ENCODE results near the gene ATP6V0B. TPM values are rescaled to one million over a fixed set of nuclear protein-coding genes. Genes with fewer than 3 reads are reported as not detected.

Gene ATP6V0B
- total RNA-seq, 1 donor from 2014 or later, result 195 TPM

- Mint-ChIP-seq H3K4me3 (no peak overlapping the region), H3K4me1 (ENCODE audit: low read depth) (peaks cover 13% of the 10 kb centered on the region), H3K36me3 (ENCODE audit: low read depth) (peaks cover 3% of the 10 kb centered on the region)
Observed at GRCh38 chr1:43995984-43996732, 21.4 kb downstream of the ATP6V0B start.

DNA sequence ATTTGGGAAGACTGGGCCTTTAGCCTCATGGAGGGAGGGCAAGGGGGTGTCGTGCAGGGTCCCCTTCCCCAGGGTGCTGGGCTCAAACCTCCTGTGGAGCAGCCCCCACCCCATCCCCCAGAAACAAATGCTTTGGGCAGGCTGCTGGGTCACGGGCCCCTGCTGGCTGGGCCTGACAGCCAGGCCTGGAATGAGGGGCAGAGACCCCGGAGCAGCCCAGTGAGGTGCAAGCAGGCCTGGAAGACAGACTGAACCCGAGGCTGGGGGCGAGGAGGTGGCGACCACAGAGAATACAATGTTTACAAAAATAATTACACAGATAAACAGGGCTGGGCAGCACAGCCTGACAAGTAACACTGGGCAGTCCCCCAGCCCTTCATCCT, 22.0 kb downstream of the ATP6V0B start:
- Mint-ChIP-seq H3K27me3 (ENCODE audit: insufficient read depth) (no peaks in the 10 kb centered on the region), H3K27ac (no peak overlapping the region), H3K4me1 (ENCODE audit: low read depth) (peaks cover 13% of the 10 kb centered on the region), H3K36me3 (ENCODE audit: low read depth) (peaks cover 3% of the 10 kb centered on the region), H3K9me3 (no peaks in the 10 kb centered on the region), H3K4me3 (no peak overlapping the region)
- intact Hi-C loops (cut with micrococcal nuclease), result no loop called here
- DNase-seq (ENCODE audit: low spot score), result no peak

More at GRCh38 chr1:43995984-43996732, 21.4 kb downstream of the ATP6V0B start:
- H3K27me3 Mint-ChIP-seq (ENCODE audit: insufficient read depth), result no peaks in the 10 kb centered on the region
- no peaks in the 10 kb centered on the region for H3K9me3 Mint-ChIP-seq
- DNase-seq (ENCODE audit: low spot score), result no peak
- H3K27ac Mint-ChIP-seq, result no peak overlapping the region
- intact Hi-C loops (cut with micrococcal nuclease), result no loop called here

- peaks cover 3% of the 10 kb centered on the region for H3K36me3 Mint-ChIP-seq (ENCODE audit: low read depth)
- DNase-seq (ENCODE audit: low spot score), result no peak
- no peaks in the 10 kb centered on the region for H3K9me3 Mint-ChIP-seq
- H3K4me3 Mint-ChIP-seq, result no peak overlapping the region
- intact Hi-C loops (cut with micrococcal nuclease), result no loop called here
- H3K27ac Mint-ChIP-seq, result no peak overlapping the region
- peaks cover 6% of the 10 kb centered on the region for H3K4me1 Mint-ChIP-seq (ENCODE audit: low read depth)
- no peaks in the 10 kb centered on the region for H3K27me3 Mint-ChIP-seq (ENCODE audit: insufficient read depth)
Observed at GRCh38 chr1:43997295-43997999, 22.7 kb downstream of the ATP6V0B start.

DNA sequence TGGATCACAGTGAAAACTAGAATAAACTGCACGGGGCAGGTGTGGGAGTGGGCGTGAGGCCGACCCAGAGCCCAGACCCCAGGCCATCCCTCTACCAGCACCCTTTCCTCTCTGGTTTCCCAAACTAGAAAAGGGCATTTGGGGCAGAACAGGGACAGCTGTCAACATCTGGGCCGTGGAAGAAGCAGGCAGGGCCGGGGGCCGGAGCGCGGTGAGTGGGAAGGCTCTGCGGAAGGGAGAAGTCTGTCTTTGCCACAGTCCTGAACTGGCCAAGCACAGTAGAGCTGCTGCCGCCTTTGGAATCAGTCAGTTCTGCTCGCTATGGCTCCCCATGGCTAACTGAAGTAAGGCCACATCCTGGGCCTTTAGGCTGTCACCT, 23.2 kb downstream of the ATP6V0B start:
- no peak for DNase-seq (ENCODE audit: low spot score)
- peaks cover under 1% of the 10 kb centered on the region for H3K4me1 Mint-ChIP-seq (ENCODE audit: low read depth)
- H3K4me3 Mint-ChIP-seq, result no peak overlapping the region
- no peak overlapping the region for H3K27ac Mint-ChIP-seq
- H3K9me3 Mint-ChIP-seq, result no peaks in the 10 kb centered on the region
- H3K27me3 Mint-ChIP-seq (ENCODE audit: insufficient read depth), result no peaks in the 10 kb centered on the region
- no peaks in the 10 kb centered on the region for H3K36me3 Mint-ChIP-seq (ENCODE audit: low read depth)
- intact Hi-C loops (cut with micrococcal nuclease), result no loop called here

- intact Hi-C loops (cut with micrococcal nuclease), result no loop called here
- no peaks in the 10 kb centered on the region for H3K27me3 Mint-ChIP-seq (ENCODE audit: insufficient read depth)
- no peak overlapping the region for H3K4me3 Mint-ChIP-seq
- H3K36me3 Mint-ChIP-seq (ENCODE audit: low read depth), result no peaks in the 10 kb centered on the region
- H3K27ac Mint-ChIP-seq, result no peak overlapping the region
- no peak for DNase-seq (ENCODE audit: low spot score)
- no peaks in the 10 kb centered on the region for H3K9me3 Mint-ChIP-seq
- no peaks in the 10 kb centered on the region for H3K4me1 Mint-ChIP-seq (ENCODE audit: low read depth)
Observed at GRCh38 chr1:43999455-43999854, 24.7 kb downstream of the ATP6V0B start.

DNA sequence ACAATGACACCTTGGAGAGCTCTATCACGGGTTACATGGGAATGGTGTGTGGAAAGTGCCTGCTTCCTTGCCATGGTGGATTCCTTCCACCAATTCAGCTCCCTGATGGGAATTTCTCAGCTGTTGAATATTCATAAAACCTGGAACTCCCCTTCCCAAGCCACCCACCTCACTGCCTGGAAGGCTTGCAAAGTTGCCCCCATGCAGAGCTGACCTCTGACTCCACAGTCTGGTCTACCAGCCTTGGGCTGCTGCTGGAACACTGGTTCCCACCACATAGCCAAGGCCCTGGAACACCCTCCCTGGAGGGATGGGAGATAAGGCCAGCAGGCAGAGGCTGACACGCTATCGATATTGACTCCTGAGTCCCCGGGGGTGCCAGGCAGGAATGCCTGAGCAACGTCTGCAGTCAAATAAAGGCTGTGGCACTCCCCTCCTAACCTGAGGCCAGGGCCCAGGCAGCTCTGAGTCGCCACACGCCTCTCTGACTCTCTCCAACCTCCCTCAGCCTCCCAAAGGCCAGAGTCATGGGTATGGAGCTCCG, 25.4 kb downstream of the ATP6V0B start:
- intact Hi-C loops (cut with micrococcal nuclease), result no loop called here

DNA sequence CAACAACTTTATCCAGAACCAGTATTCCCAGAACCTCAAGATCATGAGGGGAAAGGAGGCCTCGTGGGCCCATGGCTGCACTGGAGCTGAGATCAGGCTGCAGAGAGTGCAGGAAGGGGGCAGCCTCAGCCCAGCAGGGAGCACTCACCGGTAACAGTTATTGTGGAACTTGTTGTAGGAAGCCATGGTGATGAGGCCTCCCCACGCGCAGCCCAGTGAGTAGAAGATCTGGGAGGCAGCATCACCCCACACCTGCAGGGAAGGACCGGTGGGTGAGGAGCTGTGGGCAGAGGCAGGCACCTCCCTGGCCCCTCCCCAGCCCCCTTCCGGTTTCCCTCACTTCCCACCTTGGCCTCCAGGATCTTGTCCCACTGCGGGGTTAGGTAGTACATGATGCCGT, 27.4 kb downstream of the ATP6V0B start:
- Mint-ChIP-seq H3K4me1 (ENCODE audit: low read depth) (no peaks in the 10 kb centered on the region), H3K27ac (no peak overlapping the region), H3K4me3 (no peak overlapping the region), H3K27me3 (ENCODE audit: insufficient read depth) (no peaks in the 10 kb centered on the region), H3K9me3 (no peaks in the 10 kb centered on the region), H3K36me3 (ENCODE audit: low read depth) (no peaks in the 10 kb centered on the region)
- intact Hi-C loops (cut with micrococcal nuclease), result no loop called here
- no peak for DNase-seq (ENCODE audit: low spot score)

More for the DNA sequence above, 25.4 kb downstream of the ATP6V0B start:
- no peak overlapping the region for H3K4me3 Mint-ChIP-seq
- no peaks in the 10 kb centered on the region for H3K9me3 Mint-ChIP-seq
- DNase-seq (ENCODE audit: low spot score), result no peak
- H3K27me3 Mint-ChIP-seq (ENCODE audit: insufficient read depth), result no peaks in the 10 kb centered on the region
- no peak overlapping the region for H3K27ac Mint-ChIP-seq
- H3K36me3 Mint-ChIP-seq (ENCODE audit: low read depth), result no peaks in the 10 kb centered on the region
- no peaks in the 10 kb centered on the region for H3K4me1 Mint-ChIP-seq (ENCODE audit: low read depth)

DNA sequence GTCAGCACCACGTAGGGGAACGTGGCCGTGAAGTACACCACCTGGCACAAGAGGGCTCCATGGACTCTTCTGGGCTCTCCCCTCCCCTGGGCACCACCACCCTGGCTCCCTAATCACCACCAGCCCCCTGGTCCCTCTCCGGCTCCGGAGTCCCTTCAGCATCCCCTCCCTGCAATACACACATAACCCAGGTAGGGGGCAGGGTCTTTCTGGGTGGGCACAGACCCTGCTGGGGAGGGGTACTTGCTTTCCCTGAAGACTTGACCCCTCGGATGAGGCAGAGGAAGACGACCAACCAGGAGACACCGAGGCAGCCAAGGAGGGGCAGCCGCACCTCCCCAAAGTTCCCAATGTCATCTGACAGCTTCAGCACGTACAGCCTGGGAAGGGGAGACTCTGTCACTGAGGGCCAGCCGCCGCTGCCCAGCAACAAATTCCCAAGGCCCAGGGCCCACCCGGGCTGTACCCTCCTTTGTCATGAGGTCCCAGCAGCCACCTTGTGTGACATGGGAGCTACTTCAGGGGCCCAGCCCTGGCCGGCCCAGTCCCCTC, 27.9 kb downstream of the ATP6V0B start:
- H3K4me1 Mint-ChIP-seq (ENCODE audit: low read depth), result no peaks in the 10 kb centered on the region
- intact Hi-C loops (cut with micrococcal nuclease), result no loop called here

GRCh38 chr1:44008259-44008658, 33.5 kb downstream of the ATP6V0B start:
- H3K36me3 Mint-ChIP-seq (ENCODE audit: low read depth), result no peaks in the 10 kb centered on the region
- peak overlapping the region; percentile 44 for H3K27ac Mint-ChIP-seq

More for the DNA sequence above, 27.9 kb downstream of the ATP6V0B start:
- DNase-seq (ENCODE audit: low spot score), result no peak
- Mint-ChIP-seq H3K27me3 (ENCODE audit: insufficient read depth) (no peaks in the 10 kb centered on the region), H3K4me3 (no peak overlapping the region), H3K36me3 (ENCODE audit: low read depth) (no peaks in the 10 kb centered on the region), H3K9me3 (no peaks in the 10 kb centered on the region), H3K27ac (no peak overlapping the region)

GRCh38 chr1:44010935-44011471, 36.2 kb downstream of the ATP6V0B start:
- no peaks in the 10 kb centered on the region for H3K36me3 Mint-ChIP-seq (ENCODE audit: low read depth)
- H3K27me3 Mint-ChIP-seq (ENCODE audit: insufficient read depth), result peaks cover 4% of the 10 kb centered on the region
- intact Hi-C loops (cut with micrococcal nuclease), result no loop called here
- no peaks in the 10 kb centered on the region for H3K9me3 Mint-ChIP-seq
- no peaks in the 10 kb centered on the region for H3K4me1 Mint-ChIP-seq (ENCODE audit: low read depth)
- H3K27ac Mint-ChIP-seq, result no peak overlapping the region
- DNase-seq (ENCODE audit: low spot score), result no peak
- no peak overlapping the region for H3K4me3 Mint-ChIP-seq

More at GRCh38 chr1:44008259-44008658, 33.5 kb downstream of the ATP6V0B start:
- intact Hi-C loops (cut with micrococcal nuclease), result no loop called here
- Mint-ChIP-seq H3K4me1 (ENCODE audit: low read depth) (no peaks in the 10 kb centered on the region), H3K27me3 (ENCODE audit: insufficient read depth) (peaks cover 1% of the 10 kb centered on the region), H3K4me3 (no peak overlapping the region), H3K9me3 (no peaks in the 10 kb centered on the region)
- DNase-seq (ENCODE audit: low spot score), result no peak

- Mint-ChIP-seq H3K36me3 (ENCODE audit: low read depth) (no peaks in the 10 kb centered on the region), H3K4me3 (no peak overlapping the region), H3K4me1 (ENCODE audit: low read depth) (no peaks in the 10 kb centered on the region), H3K9me3 (no peaks in the 10 kb centered on the region), H3K27ac (no peak overlapping the region), H3K27me3 (ENCODE audit: insufficient read depth) (peaks cover 4% of the 10 kb centered on the region)
- DNase-seq (ENCODE audit: low spot score), result no peak
- intact Hi-C loops (cut with micrococcal nuclease), result no loop called here
Observed at GRCh38 chr1:44012404-44012803, 37.6 kb downstream of the ATP6V0B start.

- no peak overlapping the region for H3K27ac Mint-ChIP-seq
- no peak overlapping the region for H3K4me3 Mint-ChIP-seq
- no peak for DNase-seq (ENCODE audit: low spot score)
- H3K27me3 Mint-ChIP-seq (ENCODE audit: insufficient read depth), result peaks cover 4% of the 10 kb centered on the region
- no peaks in the 10 kb centered on the region for H3K36me3 Mint-ChIP-seq (ENCODE audit: low read depth)
- no peaks in the 10 kb centered on the region for H3K9me3 Mint-ChIP-seq
- intact Hi-C loops (cut with micrococcal nuclease), result no loop called here
- no peaks in the 10 kb centered on the region for H3K4me1 Mint-ChIP-seq (ENCODE audit: low read depth)
Observed at GRCh38 chr1:44012941-44013609, 38.3 kb downstream of the ATP6V0B start.
